ENCODE measurements around the gene CFAP57. TPM values are rescaled to one million over a fixed set of nuclear protein-coding genes. Genes with fewer than 3 reads are reported as not detected.

The CFAP57 gene
- total and polyA plus RNA-seq, 9 of the 15 experiments (the other 6 are each of a cell fraction or from before 2014, with no cell fraction given), result 0.04 to 0.22 (median 0.07) TPM; not detected in 3

GRCh38 chr1:43171876-43172526 is at the start of gene CFAP57, which contains the start of gene EBNA1BP2 (continued):
- TF ChIP-seq MEF2A (IDR thresholded peaks at IDR 0.05; ENCODE audit: control insufficient read depth, low read depth, low read length) (no peak), ZNF354B (CRISPR knock-in tag; IDR thresholded peaks at IDR 0.05) (no peak), STAT6 (CRISPR knock-in tag; IDR thresholded peaks at IDR 0.05) (peak; percentile 95; the same call in 1 of the 2 replicates), SMARCB1 (IDR thresholded peaks at IDR 0.05; ENCODE audit: insufficient read length, low read depth) (no peak), ZNF551 (CRISPR knock-in tag; IDR thresholded peaks at IDR 0.05) (no peak), IFI16 (CRISPR knock-in tag; IDR thresholded peaks at IDR 0.05) (no peak), POLR2G (IDR thresholded peaks at IDR 0.05; ENCODE audit: low read depth, low read length) (peak; percentile 92), KLF1 (tag; IDR thresholded peaks at IDR 0.05) (peak; percentile 60; the same call in 1 of the 2 replicates), RAD21 (CRISPR knock-in tag; conservative IDR thresholded peaks at IDR 0.05 in 1 of 2, IDR thresholded peaks at IDR 0.05 in 1 of 2) (no peak), NONO (IDR thresholded peaks at IDR 0.05; ENCODE audit: low read depth in 2 of 2, low read length in 1 of 2) (no peak), ZNF586 (CRISPR knock-in tag; conservative IDR thresholded peaks at IDR 0.05) (no peak), MEF2D (tag; conservative IDR thresholded peaks at IDR 0.05; ENCODE audit: low read depth) (no peak), ZNF444 (CRISPR knock-in tag; IDR thresholded peaks at IDR 0.05) (peak; percentile 59; the same call in 1 of the 2 replicates), USF1 (CRISPR knock-in tag; IDR thresholded peaks at IDR 0.05) (peak; percentile 68; the same call in 1 of the 2 replicates), ZNF785 (CRISPR knock-in tag; IDR thresholded peaks at IDR 0.05) (no peak), PRMT5 (CRISPR knock-in tag; IDR thresholded peaks at IDR 0.05) (no peak), BMI1 (IDR thresholded peaks at IDR 0.05; ENCODE audit: low read length) (peak; percentile 98), HDGF (IDR thresholded peaks at IDR 0.05) (no peak), SIN3A (IDR thresholded peaks at IDR 0.05; ENCODE audit: borderline replicate concordance in 2 of 2, control insufficient read depth in 1 of 2, low read depth in 2 of 2, low read length in 2 of 2) (peak; percentile 98 to 99)
- TF ChIP-seq, protein P1, sequence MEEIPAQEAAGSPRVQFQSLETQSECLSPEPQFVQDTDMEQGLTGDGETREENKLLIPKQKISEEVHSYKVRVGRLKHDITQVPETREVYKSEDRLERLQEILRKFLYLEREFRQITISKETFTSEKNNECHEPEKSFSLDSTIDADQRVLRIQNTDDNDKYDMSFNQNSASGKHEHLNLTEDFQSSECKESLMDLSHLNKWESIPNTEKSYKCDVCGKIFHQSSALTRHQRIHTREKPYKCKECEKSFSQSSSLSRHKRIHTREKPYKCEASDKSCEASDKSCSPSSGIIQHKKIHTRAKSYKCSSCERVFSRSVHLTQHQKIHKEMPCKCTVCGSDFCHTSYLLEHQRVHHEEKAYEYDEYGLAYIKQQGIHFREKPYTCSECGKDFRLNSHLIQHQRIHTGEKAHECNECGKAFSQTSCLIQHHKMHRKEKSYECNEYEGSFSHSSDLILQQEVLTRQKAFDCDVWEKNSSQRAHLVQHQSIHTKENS (CRISPR knock-in tag; IDR thresholded peaks at IDR 0.05), result no peak
- TF ChIP-seq, protein P2, sequence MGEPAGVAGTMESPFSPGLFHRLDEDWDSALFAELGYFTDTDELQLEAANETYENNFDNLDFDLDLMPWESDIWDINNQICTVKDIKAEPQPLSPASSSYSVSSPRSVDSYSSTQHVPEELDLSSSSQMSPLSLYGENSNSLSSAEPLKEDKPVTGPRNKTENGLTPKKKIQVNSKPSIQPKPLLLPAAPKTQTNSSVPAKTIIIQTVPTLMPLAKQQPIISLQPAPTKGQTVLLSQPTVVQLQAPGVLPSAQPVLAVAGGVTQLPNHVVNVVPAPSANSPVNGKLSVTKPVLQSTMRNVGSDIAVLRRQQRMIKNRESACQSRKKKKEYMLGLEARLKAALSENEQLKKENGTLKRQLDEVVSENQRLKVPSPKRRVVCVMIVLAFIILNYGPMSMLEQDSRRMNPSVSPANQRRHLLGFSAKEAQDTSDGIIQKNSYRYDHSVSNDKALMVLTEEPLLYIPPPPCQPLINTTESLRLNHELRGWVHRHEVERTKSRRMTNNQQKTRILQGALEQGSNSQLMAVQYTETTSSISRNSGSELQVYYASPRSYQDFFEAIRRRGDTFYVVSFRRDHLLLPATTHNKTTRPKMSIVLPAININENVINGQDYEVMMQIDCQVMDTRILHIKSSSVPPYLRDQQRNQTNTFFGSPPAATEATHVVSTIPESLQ (CRISPR knock-in tag; IDR thresholded peaks at IDR 0.05), result no peak; the same call in 1 of the 2 replicates

Measured in K562 (cell line).